H1 (cell line): ENCODE measurements around the gene EIF2S3B. TPM values are rescaled to one million over a fixed set of nuclear protein-coding genes. Genes with fewer than 3 reads are reported as not detected.
A peak's percentile ranks its signal among the peaks of the same experiment; 100 is the strongest.

ENCODE experiments used
- CTCF ChIA-PET: fragments of 300-600 bp; sonication (Branson Sonifier 250); formaldehyde crosslinking; loops from one replicate; lab custom pipeline; 2021; ENCODE audit not compliant: partially characterized antibody; lab: Charles Lee
- POLR2A ChIA-PET: fragments of 300-600 bp; sonication (Branson Sonifier 250); formaldehyde crosslinking; loops from one replicate; lab custom pipeline; 2021; ENCODE audit warnings: inconsistent platforms; ENCODE audit not compliant: partially characterized antibody; lab: Charles Lee
- DNase-seq, 2 experiments: peaks; one replicate each; pipeline versions ENCODE4 v3.0.0 to v3.0.0-alpha.2; 2010 to 2022; ENCODE audit warnings: low spot score in 2 of 2, low read depth in 1 of 2, mixed read lengths in 1 of 2
- FAIRE-seq: peaks from 2 replicates; lab custom pipeline; 2011; peaks lifted over from hg19 to GRCh38; lab: Jason Lieb, UNC
- H2AFZ ChIP-seq: 2 replicates; pipeline ENCODE4 v1.8.1; 2012; ENCODE audit warnings: low read length, inconsistent platforms
- H2AK5ac ChIP-seq: 2 replicates; pipeline ENCODE4 v1.6.1; 2013; ENCODE audit warnings: low read depth, low read length
- H2BK120ac ChIP-seq: replicated peaks from 2 replicates; pipeline ENCODE3; 2013; ENCODE audit warnings: low read depth, low read length, inconsistent platforms
- H2BK12ac ChIP-seq: 2 replicates; pipeline ENCODE4 v1.6.1; 2013; ENCODE audit warnings: low read depth, low read length
- H2BK15ac ChIP-seq: 2 replicates; pipeline ENCODE4 v1.6.1; 2013; ENCODE audit warnings: low read length
- H2BK20ac ChIP-seq: 2 replicates; pipeline ENCODE4 v1.6.1; 2013; ENCODE audit warnings: low read length
- H2BK5ac ChIP-seq: 2 replicates; pipeline ENCODE4 v1.6.1; 2013; ENCODE audit warnings: low read depth, low read length
- H3K14ac ChIP-seq: 2 replicates; pipeline ENCODE4 v1.6.1; 2013; ENCODE audit warnings: inconsistent platforms; ENCODE audit not compliant: insufficient read length
- H3K18ac ChIP-seq: 2 replicates; pipeline ENCODE4 v1.6.1; 2013; ENCODE audit warnings: low read length; ENCODE audit errors: extremely low read depth
- H3K23ac ChIP-seq: 2 replicates; pipeline ENCODE4 v1.6.1; 2013; ENCODE audit warnings: inconsistent platforms; ENCODE audit not compliant: insufficient read length
- H3K23me2 ChIP-seq: 2 replicates; pipeline ENCODE4 v1.6.1; 2013; ENCODE audit warnings: low read depth, low read length
- H3K27ac ChIP-seq: 2 replicates; pipeline ENCODE4 v1.6.1; 2011; ENCODE audit warnings: low read depth, low read length, inconsistent platforms
- H3K27me3 ChIP-seq, 4 experiments: replicated peaks in 1 of 4; 1 replicate in 1 of 4; 2 replicates in 3 of 4; pipeline versions ENCODE4 v1.6.1 to v1.8.1; 2011 to 2013; ENCODE audit warnings: low read length in 3 of 4, mild to moderate bottlenecking in 3 of 4, inconsistent platforms in 2 of 4, mixed read lengths in 2 of 4, moderate library complexity in 1 of 4; ENCODE audit not compliant: control insufficient read depth in 3 of 4, insufficient read depth in 3 of 4; ENCODE audit errors: extremely low read depth in 1 of 4
- H3K36me3 ChIP-seq, 4 experiments: 2 replicates each; pipeline versions ENCODE4 v1.6.1 to v1.8.1; 2011 to 2013; ENCODE audit warnings: mild to moderate bottlenecking in 4 of 4, low read length in 3 of 4, moderate library complexity in 2 of 4, control low read depth in 1 of 4, inconsistent platforms in 1 of 4; ENCODE audit not compliant: insufficient read depth in 4 of 4, control insufficient read depth in 2 of 4
- H3K4ac ChIP-seq: replicated peaks from 2 replicates; pipeline ENCODE3; 2013; ENCODE audit warnings: low read length, low read depth, mixed read lengths, inconsistent platforms; ENCODE audit not compliant: insufficient read length
- H3K4me1 ChIP-seq, 4 experiments: replicated peaks in 1 of 4; 1 replicate in 1 of 4; 2 replicates in 3 of 4; pipeline versions ENCODE4 v1.6.1 to v1.8.1; 2011 to 2013; ENCODE audit warnings: low read length in 3 of 4, inconsistent platforms in 2 of 4, mixed read lengths in 1 of 4; ENCODE audit not compliant: insufficient read depth in 4 of 4, control insufficient read depth in 3 of 4
- H3K4me2 ChIP-seq, 2 experiments: 2 replicates each; pipeline versions ENCODE4 v1.6.1 to v1.8.1; 2011 to 2013; ENCODE audit warnings: low read depth in 2 of 2, low read length in 2 of 2, control low read depth in 1 of 2, inconsistent platforms in 1 of 2, mild to moderate bottlenecking in 1 of 2; ENCODE audit not compliant: insufficient read depth in 1 of 2
- H3K4me3 ChIP-seq, 4 experiments: fragments of 200-600, 300-600 bp in 1 of 4; sonication (generic), shearing (Covaris generic), sonication (Bioruptor Twin) in 1 of 4; 2 replicates each; pipeline versions ENCODE4 v1.5.1 to v1.8.1; 2011 to 2016; ENCODE audit warnings: low read length in 4 of 4, low read depth in 3 of 4, control low read depth in 2 of 4, inconsistent platforms in 2 of 4, mild to moderate bottlenecking in 2 of 4, mixed read lengths in 1 of 4, moderate library complexity in 1 of 4; ENCODE audit not compliant: insufficient read depth in 2 of 4; ENCODE audit errors: extremely low read depth in 1 of 4
- H3K56ac ChIP-seq: replicated peaks from 2 replicates; pipeline ENCODE3; 2013; ENCODE audit warnings: low read depth, mild to moderate bottlenecking, mixed read lengths, low read length, inconsistent platforms; ENCODE audit not compliant: insufficient read length
- H3K79me1 ChIP-seq: 2 replicates; pipeline ENCODE4 v1.6.1; 2013; ENCODE audit warnings: low read depth, low read length, control low read depth
- H3K79me2 ChIP-seq, 2 experiments: 2 replicates each; pipeline versions ENCODE4 v1.6.1 to v1.8.1; 2012 to 2013; ENCODE audit warnings: low read length in 2 of 2, mild to moderate bottlenecking in 2 of 2, inconsistent platforms in 1 of 2; ENCODE audit not compliant: insufficient read depth in 2 of 2, control insufficient read depth in 1 of 2
- H3K9ac ChIP-seq, 4 experiments: replicated peaks in 1 of 4; 1 replicate in 1 of 4; 2 replicates in 3 of 4; pipeline versions ENCODE4 v1.6.1 to v1.8.1; 2011 to 2013; ENCODE audit warnings: low read depth in 3 of 4, low read length in 3 of 4, control low read depth in 2 of 4, mild to moderate bottlenecking in 2 of 4, moderate library complexity in 2 of 4, inconsistent platforms in 1 of 4; ENCODE audit errors: extremely low read depth in 1 of 4
- H3K9me3 ChIP-seq, 2 experiments: 2 replicates each; pipeline versions ENCODE4 v1.6.1 to v1.8.1; 2012 to 2013; ENCODE audit warnings: mild to moderate bottlenecking in 2 of 2, moderate library complexity in 2 of 2, control low read depth in 1 of 2, inconsistent platforms in 1 of 2, low read depth in 1 of 2, low read length in 1 of 2, mixed read lengths in 1 of 2; ENCODE audit not compliant: insufficient read depth in 2 of 2
- H4K20me1 ChIP-seq, 2 experiments: replicated peaks in 1 of 2; 2 replicates each; pipeline versions ENCODE3 to v1.8.1; 2011 to 2013; ENCODE audit warnings: inconsistent platforms in 2 of 2, low read length in 2 of 2, mild to moderate bottlenecking in 1 of 2; ENCODE audit not compliant: insufficient read depth in 2 of 2, control insufficient read depth in 1 of 2
- H4K5ac ChIP-seq: 2 replicates; pipeline ENCODE4 v1.6.1; 2013; ENCODE audit warnings: low read length, low read depth, mixed read lengths, inconsistent platforms; ENCODE audit not compliant: insufficient read length
- H4K8ac ChIP-seq: 2 replicates; pipeline ENCODE4 v1.8.0; 2013; ENCODE audit warnings: mild to moderate bottlenecking, moderate library complexity, low read length, inconsistent platforms; ENCODE audit not compliant: insufficient read depth; ENCODE audit errors: extremely low read depth
- H4K91ac ChIP-seq: replicated peaks from 2 replicates; pipeline ENCODE3; 2013; ENCODE audit warnings: low read length, mixed read lengths, inconsistent platforms; ENCODE audit not compliant: insufficient read length
- EP300 ChIP-seq, 2 experiments: IDR thresholded peaks; 1 replicate in 1 of 2; 2 replicates in 1 of 2; pipeline ENCODE4 v1.6.1; 2011 to 2012; ENCODE audit warnings: low read depth in 2 of 2, low read length in 2 of 2, mild to moderate bottlenecking in 2 of 2, borderline replicate concordance in 1 of 2, inconsistent platforms in 1 of 2, moderate library complexity in 1 of 2
- SUZ12 ChIP-seq: fragments of 200-600 bp; sonication (generic); IDR thresholded peaks from 2 replicates; pipeline ENCODE4 v1.6.1; 2012; ENCODE audit warnings: mild to moderate bottlenecking, inconsistent platforms, low read length, moderate library complexity, mixed read lengths
- TAF7 ChIP-seq: optimal IDR thresholded peaks from 2 replicates; pipeline ENCODE3; 2011; ENCODE audit warnings: low read depth, mild to moderate bottlenecking, inconsistent platforms, low read length, moderate library complexity, borderline replicate concordance
- WGBS, 2 experiments: shearing (Covaris generic) in 1 of 2; methylation state at CpG; one replicate each; pipeline versions ENCODE4 v1.1.6 to v1.1.7; 2013 to 2015; ENCODE audit warnings: low lambda C conversion rate in 2 of 2, mixed read lengths in 2 of 2, inconsistent platforms in 1 of 2, low coverage in 1 of 2, missing lambda C conversion rate in 1 of 2; ENCODE audit not compliant: insufficient replicate concordance in 2 of 2, insufficient coverage in 1 of 2, insufficient read length in 1 of 2; ENCODE audit errors: extremely low coverage in 1 of 2, missing lambda C conversion rate in 1 of 2; 5-methylcytosine and 5-hydroxymethylcytosine counted together
- polyA plus RNA-seq, 7 experiments: library from polyadenylated mRNA; depleted of rRNA in 3 of 7; stranded (reverse) in 5 of 7; unstranded in 2 of 7; fragments of >200 nt in 5 of 7; fragments of 200-250 nt in 2 of 7; gene quantifications; 1 replicate in 5 of 7; 2 replicates in 1 of 7; 4 replicates in 1 of 7; pipeline versions ENCODE4 v1.2.1 to v1.2.3, GENCODE V29; 2011 to 2013; ENCODE audit warnings: missing spikeins in 2 of 7, mixed read lengths in 2 of 7
- total RNA-seq: library from RNA; stranded (reverse); fragmentation: NEBNext Ultra II Directional; extraction: Animal tissue kit (Norgen Biotek cat#: 25700); gene quantifications from 2 replicates; pipeline ENCODE4 v1.2.1, GENCODE V29; 2021
- TF ChIP-seq, protein P1 (sequence below): IDR thresholded peaks from 2 replicates; pipeline ENCODE4 v1.6.1; 2012; ENCODE audit warnings: inconsistent platforms

Gene EIF2S3B
- total and polyA plus RNA-seq, 2 of the 8 experiments (the other 6 are each of a cell fraction or from before 2014, with no cell fraction given) = 3.1 to 6.7 TPM

DNA sequence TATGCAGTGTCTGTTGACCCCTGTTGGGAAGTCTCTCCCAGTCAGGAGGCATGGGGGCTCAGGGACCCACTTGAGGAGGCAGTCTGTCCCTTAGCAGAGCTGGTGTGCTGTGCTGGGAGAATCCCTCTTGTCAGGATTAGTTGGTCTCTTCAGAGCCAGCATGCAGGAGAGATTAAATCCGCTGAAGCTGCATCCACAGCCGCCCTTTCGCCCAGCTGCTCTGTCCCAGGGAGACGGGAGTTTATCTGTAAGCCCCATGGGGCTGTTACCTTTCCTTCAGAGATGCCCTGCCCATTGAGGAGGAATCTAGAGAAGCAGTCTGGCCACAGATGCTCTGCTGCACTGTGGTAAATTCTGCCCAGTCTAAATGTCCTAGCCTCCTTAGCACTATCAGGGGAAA is 39.4 kb upstream of the EIF2S3B start:
- no peak overlapping the region for H3K9ac ChIP-seq
- no peak overlapping the region for H4K8ac ChIP-seq
- no peak overlapping the region for H2BK15ac ChIP-seq
- H2BK12ac ChIP-seq = no peak overlapping the region
- H4K91ac ChIP-seq = no peak overlapping the region
- no peak overlapping the region for H3K56ac ChIP-seq
- no peak overlapping the region for H3K27ac ChIP-seq
- H3K4me3 ChIP-seq = no peak overlapping the region
- 100% methylated on average over 4 of the region's 4 CpGs; no CpG with 5 or more reads in 1 of the 2 experiments for WGBS, 2 experiments
- H3K23ac ChIP-seq = no peak overlapping the region
- no peak overlapping the region for H3K18ac ChIP-seq
- no peak overlapping the region for H2BK120ac ChIP-seq
- no peaks in the 10 kb centered on the region for H3K9me3 ChIP-seq
- ChIA-PET CTCF (interaction anchor here (0.7 to 1.6 kb wide), 3 partner anchors 9 to 98 kb away, joined by 3 to 5 read pairs (median 3); no protein-coding TSS in a partner anchor), POLR2A (no interaction called here)
- H3K79me2 ChIP-seq = no peaks in the 10 kb centered on the region
- no peaks in the 10 kb centered on the region for H3K27me3 ChIP-seq
- no peaks in the 10 kb centered on the region for H3K36me3 ChIP-seq
- H2BK20ac ChIP-seq = no peak overlapping the region
- no peak overlapping the region for H2AK5ac ChIP-seq
- H4K5ac ChIP-seq = no peak overlapping the region
- no peak for FAIRE-seq
- H3K4me2 ChIP-seq = no peak overlapping the region
- TF ChIP-seq, protein P1, sequence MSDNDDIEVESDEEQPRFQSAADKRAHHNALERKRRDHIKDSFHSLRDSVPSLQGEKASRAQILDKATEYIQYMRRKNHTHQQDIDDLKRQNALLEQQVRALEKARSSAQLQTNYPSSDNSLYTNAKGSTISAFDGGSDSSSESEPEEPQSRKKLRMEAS = no peak
- no peak for TF ChIP-seq TAF7
- no peak for TF ChIP-seq EP300 (IDR thresholded peaks at IDR 0.05; ENCODE audit: borderline replicate concordance in 1 of 2, low read depth in 2 of 2, low read length in 2 of 2)
- TF ChIP-seq SUZ12 = no peak
- H2BK5ac ChIP-seq = no peak overlapping the region
- peak overlapping the region; percentile 53; the same call in 1 of the 2 replicates for H2AFZ ChIP-seq
- H3K79me1 ChIP-seq = no peaks in the 10 kb centered on the region
- H3K4ac ChIP-seq = no peak overlapping the region
- H3K4me1 ChIP-seq = no peaks in the 10 kb centered on the region
- H4K20me1 ChIP-seq = no peaks in the 10 kb centered on the region
- no peaks in the 10 kb centered on the region; the same call in 1 of the 2 replicates for H3K23me2 ChIP-seq
- no peak for DNase-seq
- no peak overlapping the region for H3K14ac ChIP-seq
